Measurements from ENCODE around the gene PTGR1. TPM values are rescaled to one million over a fixed set of nuclear protein-coding genes. Genes with fewer than 3 reads are reported as not detected.
"Not testable (repeated sequence)": the region's sequence is repeated elsewhere in the genome, so short reads cannot be mapped to it uniquely, and the experiment has no call there.

PTGR1 gene
- total RNA-seq, 2 donors from 2014 or later, result 43.9 to 110 TPM

DNA sequence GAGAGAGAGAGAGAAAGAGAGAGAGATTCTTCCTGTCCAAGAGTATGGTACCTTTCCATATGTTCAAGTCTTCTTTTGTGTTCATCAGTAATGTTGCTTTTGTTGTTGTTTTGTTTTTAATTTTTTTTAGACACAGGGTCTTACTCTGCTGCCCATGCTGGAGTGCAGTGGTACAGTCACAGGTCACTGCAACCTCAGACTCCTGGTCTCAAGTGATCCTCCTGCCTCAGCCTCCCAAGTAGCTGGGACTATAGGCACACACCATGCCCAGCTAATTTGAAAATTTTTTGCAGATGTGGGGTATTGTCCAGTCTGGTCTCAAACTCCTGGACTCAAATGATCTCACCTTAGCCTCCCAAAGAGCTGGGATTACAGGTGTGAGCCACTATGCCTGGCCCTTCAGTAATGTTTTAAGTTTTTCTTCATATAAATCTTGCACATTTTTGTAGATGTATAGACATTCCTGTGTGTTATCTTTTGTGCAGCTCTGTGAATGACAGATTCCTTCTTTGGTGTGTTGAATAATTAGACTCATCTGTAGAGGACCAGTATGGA is 38.2 kb downstream of the PTGR1 start:
- Histone ChIP-seq H3K9me3 (no peaks in the 10 kb centered on the region), H3K27ac (no peak overlapping the region), H3K27me3 (replicated peaks; ENCODE audit: insufficient read depth) (no peaks in the 10 kb centered on the region), H3K4me3 (no peak overlapping the region), H3K36me3 (peaks cover 0 to 9% of the 10 kb centered on the region in 2 donors), H3K4me1 (replicated peaks) (no peaks in the 10 kb centered on the region)
- no peak for DNase-seq (ENCODE audit: low spot score)
- intact Hi-C loops (cut with DNase I), result no loop called here
- no peak for TF ChIP-seq POLR2A (IDR thresholded peaks at IDR 0.05)
- TF ChIP-seq, protein P1, sequence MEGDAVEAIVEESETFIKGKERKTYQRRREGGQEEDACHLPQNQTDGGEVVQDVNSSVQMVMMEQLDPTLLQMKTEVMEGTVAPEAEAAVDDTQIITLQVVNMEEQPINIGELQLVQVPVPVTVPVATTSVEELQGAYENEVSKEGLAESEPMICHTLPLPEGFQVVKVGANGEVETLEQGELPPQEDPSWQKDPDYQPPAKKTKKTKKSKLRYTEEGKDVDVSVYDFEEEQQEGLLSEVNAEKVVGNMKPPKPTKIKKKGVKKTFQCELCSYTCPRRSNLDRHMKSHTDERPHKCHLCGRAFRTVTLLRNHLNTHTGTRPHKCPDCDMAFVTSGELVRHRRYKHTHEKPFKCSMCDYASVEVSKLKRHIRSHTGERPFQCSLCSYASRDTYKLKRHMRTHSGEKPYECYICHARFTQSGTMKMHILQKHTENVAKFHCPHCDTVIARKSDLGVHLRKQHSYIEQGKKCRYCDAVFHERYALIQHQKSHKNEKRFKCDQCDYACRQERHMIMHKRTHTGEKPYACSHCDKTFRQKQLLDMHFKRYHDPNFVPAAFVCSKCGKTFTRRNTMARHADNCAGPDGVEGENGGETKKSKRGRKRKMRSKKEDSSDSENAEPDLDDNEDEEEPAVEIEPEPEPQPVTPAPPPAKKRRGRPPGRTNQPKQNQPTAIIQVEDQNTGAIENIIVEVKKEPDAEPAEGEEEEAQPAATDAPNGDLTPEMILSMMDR (IDR thresholded peaks at IDR 0.05), result no peak
- no peak for TF ChIP-seq POLR2AphosphoS5 (IDR thresholded peaks at IDR 0.05)

DNA sequence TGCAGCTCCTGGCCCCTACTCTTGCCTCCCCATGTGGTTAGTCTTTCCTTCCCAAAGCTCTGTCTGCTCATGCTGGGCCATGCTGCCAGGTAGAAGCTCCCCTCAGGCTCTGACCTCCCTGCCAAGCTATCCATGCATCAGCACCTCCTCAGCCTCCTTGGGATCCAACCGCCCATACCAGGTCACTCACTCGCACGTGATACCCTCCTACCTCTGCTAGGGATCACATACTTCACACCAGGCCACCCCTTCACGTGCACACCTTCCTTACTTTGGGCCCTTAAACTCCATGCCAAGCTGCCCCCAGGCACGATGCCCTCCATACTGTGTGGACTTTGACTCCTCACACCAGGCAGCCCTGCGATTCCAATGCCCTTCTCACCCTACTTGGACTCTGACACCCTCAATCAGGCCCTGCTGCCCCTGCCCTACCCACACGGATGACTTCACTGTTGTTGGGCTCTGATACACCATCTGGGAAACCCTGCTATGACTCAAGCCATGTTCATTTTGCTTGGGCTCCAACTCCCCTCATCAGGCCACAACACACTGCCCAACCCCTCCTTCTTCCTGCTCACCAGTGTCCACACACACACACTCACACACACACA is 40.3 kb downstream of the PTGR1 start:
- Histone ChIP-seq H3K4me1 (replicated peaks) (no peaks in the 10 kb centered on the region), H3K36me3 (no peaks in the 10 kb centered on the region), H3K9me3 (no peaks in the 10 kb centered on the region), H3K4me3 (no peak overlapping the region), H3K27me3 (replicated peaks; ENCODE audit: insufficient read depth) (no peaks in the 10 kb centered on the region), H3K27ac (no peak overlapping the region)
- intact Hi-C loops (cut with DNase I), result no loop called here
- no peak for DNase-seq (ENCODE audit: low spot score)
- WGBS, result 91% methylated on average over 7 of the region's 7 CpGs
- TF ChIP-seq, protein P1 (IDR thresholded peaks at IDR 0.05), result no peak
- TF ChIP-seq POLR2AphosphoS5 (IDR thresholded peaks at IDR 0.05) (no peak), POLR2A (IDR thresholded peaks at IDR 0.05) (no peak)

DNA sequence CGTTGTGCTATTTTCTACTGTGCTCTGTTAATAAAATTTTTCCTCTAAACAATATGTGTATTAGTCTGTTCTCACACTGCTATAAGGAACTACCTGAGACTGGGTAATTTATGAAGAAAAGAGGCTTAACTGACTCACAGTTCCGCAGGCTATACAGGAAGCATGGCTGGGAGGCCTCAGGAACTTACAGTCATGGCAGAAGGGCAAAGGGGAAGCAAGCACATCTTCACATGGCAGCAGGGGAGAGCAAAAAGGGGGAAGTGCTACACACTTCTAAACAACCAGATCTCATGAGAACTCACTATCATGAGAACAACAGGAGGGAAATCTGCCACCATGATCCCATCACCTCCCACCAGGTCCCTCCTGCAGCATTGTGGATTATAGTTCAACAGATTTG is 44.0 kb downstream of the PTGR1 start:
- 93% methylated on average over 2 of the region's 2 CpGs for WGBS
- H3K9me3 ChIP-seq; intact Hi-C loops (cut with DNase I); H3K4me3 ChIP-seq; H3K36me3 ChIP-seq; H3K27me3 ChIP-seq (replicated peaks; ENCODE audit: insufficient read depth); DNase-seq (ENCODE audit: low spot score); H3K27ac ChIP-seq; H3K4me1 ChIP-seq (replicated peaks): not testable (repeated sequence)

DNA sequence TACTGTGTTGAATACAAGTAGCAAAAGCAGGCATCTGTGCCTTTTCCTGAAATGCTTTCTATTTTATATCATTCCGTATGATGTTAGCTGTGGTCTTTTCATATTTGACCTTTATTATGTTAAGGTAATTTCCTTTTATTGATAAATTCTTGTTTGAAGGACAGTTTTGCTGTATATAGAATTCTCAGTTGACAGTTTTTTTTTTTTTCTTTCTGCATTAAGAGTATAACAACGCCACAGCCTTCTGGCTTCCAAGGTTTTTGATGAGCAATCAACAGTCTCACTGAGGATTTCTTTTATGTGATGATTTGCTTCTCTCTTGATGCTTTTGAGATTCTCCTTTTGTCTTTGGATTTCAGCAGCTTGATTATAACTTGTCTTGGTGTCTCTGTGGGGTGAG is 50.8 kb downstream of the PTGR1 start:
- TF ChIP-seq, protein P1 (IDR thresholded peaks at IDR 0.05), result no peak
- no peak for TF ChIP-seq POLR2A (IDR thresholded peaks at IDR 0.05)
- no peak for TF ChIP-seq POLR2AphosphoS5 (IDR thresholded peaks at IDR 0.05)
- H3K4me1 ChIP-seq (replicated peaks), result no peaks in the 10 kb centered on the region
- H3K9me3 ChIP-seq, result no peaks in the 10 kb centered on the region
- H3K27me3 ChIP-seq (replicated peaks; ENCODE audit: insufficient read depth), result no peaks in the 10 kb centered on the region
- no peaks in the 10 kb centered on the region for H3K36me3 ChIP-seq
- WGBS, result 98% methylated on average over 2 of the region's 2 CpGs
- intact Hi-C loops (cut with DNase I), result no loop called here
- DNase-seq (ENCODE audit: low spot score), result no peak
- no peak overlapping the region for H3K27ac ChIP-seq
- no peak overlapping the region for H3K4me3 ChIP-seq

DNA sequence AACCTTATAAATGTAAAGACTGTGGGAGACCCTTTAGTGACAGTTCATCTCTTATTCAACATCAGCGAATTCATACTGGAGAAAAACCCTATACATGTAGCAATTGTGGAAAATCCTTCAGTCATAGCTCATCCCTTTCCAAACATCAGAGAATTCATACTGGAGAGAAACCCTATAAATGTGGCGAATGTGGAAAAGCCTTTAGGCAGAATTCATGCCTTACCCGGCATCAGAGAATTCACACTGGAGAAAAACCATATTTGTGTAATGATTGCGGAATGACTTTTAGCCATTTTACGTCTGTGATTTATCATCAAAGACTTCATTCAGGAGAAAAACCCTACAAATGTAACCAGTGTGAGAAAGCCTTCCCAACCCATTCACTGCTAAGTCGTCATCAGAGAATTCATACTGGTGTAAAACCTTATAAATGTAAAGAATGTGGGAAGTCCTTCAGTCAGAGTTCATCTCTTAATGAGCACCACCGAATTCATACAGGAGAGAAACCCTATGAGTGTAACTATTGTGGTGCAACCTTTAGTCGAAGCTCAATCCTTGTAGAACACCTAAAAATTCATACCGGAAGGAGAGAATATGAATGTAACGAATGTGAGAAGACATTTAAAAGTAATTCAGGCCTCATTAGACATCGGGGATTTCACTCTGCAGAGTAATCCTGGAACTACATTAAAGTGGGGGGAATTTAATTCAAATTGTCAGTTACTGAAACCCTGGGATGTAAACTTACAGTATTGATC is 56.8 kb downstream of the PTGR1 start:
- Histone ChIP-seq H3K27ac (no peak overlapping the region), H3K27me3 (replicated peaks; ENCODE audit: insufficient read depth) (no peaks in the 10 kb centered on the region), H3K4me3 (no peak overlapping the region), H3K4me1 (replicated peaks) (no peaks in the 10 kb centered on the region), H3K9me3 (peaks cover 12% of the 10 kb centered on the region), H3K36me3 (peaks cover 0 to 6% of the 10 kb centered on the region in 2 donors)
- TF ChIP-seq, protein P1 (IDR thresholded peaks at IDR 0.05), result no peak
- TF ChIP-seq POLR2AphosphoS5 (IDR thresholded peaks at IDR 0.05), result no peak
- no peak for TF ChIP-seq POLR2A (IDR thresholded peaks at IDR 0.05)
- no peak for DNase-seq (ENCODE audit: low spot score)
- 96% methylated on average over 11 of the region's 11 CpGs for WGBS
- intact Hi-C loops (cut with DNase I), result no loop called here
